ENCODE measurements around the gene PTTG1IP2.

DNA sequence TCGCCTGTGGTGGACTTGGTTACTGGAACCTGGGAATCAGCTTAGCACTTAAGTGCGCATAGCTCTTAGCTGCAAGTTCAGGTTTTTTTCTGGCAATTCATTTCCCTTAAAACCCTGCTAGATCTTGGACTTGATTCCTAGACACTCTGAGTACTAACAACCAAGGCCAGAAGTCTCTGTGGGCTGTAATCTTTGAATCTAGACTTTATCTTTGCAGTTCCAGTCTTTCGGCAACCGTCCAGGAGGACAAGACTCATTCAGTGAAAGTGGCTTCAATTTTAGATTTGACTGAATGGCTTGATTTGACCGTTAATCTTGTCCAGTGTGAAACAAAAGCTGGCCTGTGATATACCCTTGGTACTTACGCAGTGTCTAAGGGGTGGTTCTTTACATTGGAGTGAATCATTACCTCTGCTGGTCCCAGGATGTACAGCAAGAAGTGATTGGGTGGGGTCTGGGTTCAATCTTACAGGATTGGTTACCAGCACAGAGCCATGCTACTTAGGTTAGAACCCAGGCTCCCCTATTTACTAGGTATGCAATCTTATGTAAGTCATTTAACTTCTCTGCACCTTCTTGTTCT, 16.4 kb downstream of the PTTG1IP2 start:
- TF ChIP-seq, protein P1, sequence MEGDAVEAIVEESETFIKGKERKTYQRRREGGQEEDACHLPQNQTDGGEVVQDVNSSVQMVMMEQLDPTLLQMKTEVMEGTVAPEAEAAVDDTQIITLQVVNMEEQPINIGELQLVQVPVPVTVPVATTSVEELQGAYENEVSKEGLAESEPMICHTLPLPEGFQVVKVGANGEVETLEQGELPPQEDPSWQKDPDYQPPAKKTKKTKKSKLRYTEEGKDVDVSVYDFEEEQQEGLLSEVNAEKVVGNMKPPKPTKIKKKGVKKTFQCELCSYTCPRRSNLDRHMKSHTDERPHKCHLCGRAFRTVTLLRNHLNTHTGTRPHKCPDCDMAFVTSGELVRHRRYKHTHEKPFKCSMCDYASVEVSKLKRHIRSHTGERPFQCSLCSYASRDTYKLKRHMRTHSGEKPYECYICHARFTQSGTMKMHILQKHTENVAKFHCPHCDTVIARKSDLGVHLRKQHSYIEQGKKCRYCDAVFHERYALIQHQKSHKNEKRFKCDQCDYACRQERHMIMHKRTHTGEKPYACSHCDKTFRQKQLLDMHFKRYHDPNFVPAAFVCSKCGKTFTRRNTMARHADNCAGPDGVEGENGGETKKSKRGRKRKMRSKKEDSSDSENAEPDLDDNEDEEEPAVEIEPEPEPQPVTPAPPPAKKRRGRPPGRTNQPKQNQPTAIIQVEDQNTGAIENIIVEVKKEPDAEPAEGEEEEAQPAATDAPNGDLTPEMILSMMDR (conservative IDR thresholded peaks at IDR 0.05; ENCODE audit: low read depth in 2 of 2): no peak
- TF ChIP-seq EZH2 (IDR thresholded peaks at IDR 0.05; ENCODE audit: low read depth, unreplicated experiment) (no peak), POLR2AphosphoS5 (IDR thresholded peaks at IDR 0.05; ENCODE audit: low read depth) (no peak), EZH2phosphoT487 (IDR thresholded peaks at IDR 0.05; ENCODE audit: unreplicated experiment) (no peak), REST (IDR thresholded peaks at IDR 0.05; ENCODE audit: unreplicated experiment) (no peak), CREB1 (CRISPR knock-in tag; IDR thresholded peaks at IDR 0.05; ENCODE audit: low read depth) (no peak), ZNF114 (CRISPR knock-in tag; IDR thresholded peaks at IDR 0.05) (no peak), JUNB (IDR thresholded peaks at IDR 0.05; ENCODE audit: unreplicated experiment) (no peak), NANOG (IDR thresholded peaks at IDR 0.05; ENCODE audit: borderline replicate concordance) (no peak), ZNF331 (CRISPR knock-in tag; IDR thresholded peaks at IDR 0.05; ENCODE audit: low read depth) (no peak), STAT1 (IDR thresholded peaks at IDR 0.05; ENCODE audit: unreplicated experiment) (no peak)
- TF ChIP-seq, protein P2, sequence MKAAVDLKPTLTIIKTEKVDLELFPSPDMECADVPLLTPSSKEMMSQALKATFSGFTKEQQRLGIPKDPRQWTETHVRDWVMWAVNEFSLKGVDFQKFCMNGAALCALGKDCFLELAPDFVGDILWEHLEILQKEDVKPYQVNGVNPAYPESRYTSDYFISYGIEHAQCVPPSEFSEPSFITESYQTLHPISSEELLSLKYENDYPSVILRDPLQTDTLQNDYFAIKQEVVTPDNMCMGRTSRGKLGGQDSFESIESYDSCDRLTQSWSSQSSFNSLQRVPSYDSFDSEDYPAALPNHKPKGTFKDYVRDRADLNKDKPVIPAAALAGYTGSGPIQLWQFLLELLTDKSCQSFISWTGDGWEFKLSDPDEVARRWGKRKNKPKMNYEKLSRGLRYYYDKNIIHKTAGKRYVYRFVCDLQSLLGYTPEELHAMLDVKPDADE (IDR thresholded peaks at IDR 0.05): no peak

Data from GM23338 (cell line).